HG03095 (cell line): ENCODE data around the gene SET.
"Not testable (repeated sequence)": the region's sequence is repeated elsewhere in the genome, so short reads cannot be mapped to it uniquely, and the experiment has no call there.

ENCODE experiments used
- ATAC-seq: cut with Tn5 transposase; IDR thresholded peaks from one replicate; pipeline ENCODE4 v1.9.1; 2021; ENCODE audit warnings: moderate library complexity; ENCODE audit not compliant: unreplicated experiment

SET gene

DNA sequence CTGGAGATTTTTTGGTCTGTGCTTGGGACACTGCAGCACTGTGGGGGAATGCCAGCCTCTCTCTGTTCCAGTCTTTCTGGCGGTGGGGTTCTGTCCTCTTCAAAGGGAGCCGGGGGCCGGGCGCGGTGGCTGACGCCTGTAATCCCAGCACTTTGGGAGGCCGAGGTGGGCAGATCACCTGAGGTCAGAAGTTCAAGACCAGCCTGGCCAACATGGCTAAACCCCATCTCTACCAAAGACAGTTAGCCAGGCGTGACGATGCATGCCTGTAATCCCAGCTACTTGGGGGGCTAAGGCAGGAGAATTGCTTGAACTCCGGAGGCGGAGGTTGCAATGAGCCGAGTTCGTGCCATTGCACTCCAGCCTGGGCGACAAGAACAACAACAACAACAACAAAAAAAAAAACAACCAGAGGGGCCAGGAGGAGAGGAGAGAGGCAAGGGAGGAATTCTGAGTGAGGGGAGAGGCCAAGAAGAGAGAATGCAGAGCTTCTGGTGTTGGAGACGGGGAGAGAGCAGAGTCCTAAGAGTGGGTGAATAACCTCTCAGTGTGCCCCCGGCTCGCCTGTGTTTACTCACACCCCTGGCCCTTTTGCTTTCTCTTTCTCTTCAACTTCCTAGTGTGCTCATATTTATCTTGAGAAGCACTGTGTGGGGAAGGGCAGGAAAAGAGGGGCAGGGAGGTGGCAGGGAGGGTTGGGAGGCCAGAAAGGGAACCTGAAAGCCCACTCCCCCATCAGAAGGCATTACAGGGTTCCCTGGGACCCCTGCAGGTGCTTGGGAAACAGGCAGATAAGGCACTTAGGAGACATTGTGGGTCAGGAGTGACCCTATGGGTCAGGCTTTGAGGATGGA, 3.2 kb upstream of the SET start:
- ATAC-seq = no peak

DNA sequence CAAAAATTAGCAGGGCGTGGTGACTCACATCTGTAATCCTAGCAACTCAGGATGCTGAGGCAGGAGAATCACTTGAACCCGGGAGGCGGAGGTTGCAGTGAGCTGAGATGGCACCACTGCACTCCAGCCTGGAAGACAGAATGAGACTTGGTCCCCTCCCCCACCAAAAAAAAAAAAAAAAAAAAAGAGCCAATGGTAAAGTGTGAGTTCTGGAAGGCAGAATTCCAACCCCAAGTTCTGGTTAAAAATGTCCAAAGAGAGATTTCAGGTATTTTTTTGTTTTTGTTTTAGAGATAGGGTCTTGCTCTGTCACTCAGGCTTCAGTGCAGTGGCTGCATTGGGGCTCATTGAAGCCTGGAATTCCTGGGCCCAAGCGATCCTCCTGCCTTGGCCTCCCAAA, 1.6 kb upstream of the SET start:
- no peak for ATAC-seq

DNA sequence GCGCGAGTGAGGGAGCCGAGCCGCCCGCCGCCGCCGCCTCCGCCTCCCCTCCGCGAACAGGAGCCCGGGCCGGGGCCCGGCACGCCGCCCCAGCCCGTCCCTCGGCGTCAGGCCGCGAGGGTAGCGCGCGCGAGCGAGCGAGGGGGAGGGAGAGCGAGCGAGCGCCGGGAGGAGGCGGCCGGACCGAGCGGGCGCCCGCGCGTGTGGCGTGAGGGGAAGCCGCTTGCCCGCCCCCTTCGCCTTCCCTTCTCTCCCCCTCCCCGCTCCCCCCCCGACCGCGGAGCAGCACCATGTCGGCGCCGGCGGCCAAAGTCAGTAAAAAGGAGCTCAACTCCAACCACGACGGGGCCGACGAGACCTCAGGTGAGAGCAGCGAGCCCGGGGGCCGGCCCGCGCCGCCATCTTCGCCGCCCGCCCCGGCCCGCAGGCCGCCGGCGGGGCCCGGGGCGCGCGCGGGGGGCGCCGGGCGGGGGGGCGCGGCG, 312 bp downstream of the SET start:
- ATAC-seq = peak; percentile 9

DNA sequence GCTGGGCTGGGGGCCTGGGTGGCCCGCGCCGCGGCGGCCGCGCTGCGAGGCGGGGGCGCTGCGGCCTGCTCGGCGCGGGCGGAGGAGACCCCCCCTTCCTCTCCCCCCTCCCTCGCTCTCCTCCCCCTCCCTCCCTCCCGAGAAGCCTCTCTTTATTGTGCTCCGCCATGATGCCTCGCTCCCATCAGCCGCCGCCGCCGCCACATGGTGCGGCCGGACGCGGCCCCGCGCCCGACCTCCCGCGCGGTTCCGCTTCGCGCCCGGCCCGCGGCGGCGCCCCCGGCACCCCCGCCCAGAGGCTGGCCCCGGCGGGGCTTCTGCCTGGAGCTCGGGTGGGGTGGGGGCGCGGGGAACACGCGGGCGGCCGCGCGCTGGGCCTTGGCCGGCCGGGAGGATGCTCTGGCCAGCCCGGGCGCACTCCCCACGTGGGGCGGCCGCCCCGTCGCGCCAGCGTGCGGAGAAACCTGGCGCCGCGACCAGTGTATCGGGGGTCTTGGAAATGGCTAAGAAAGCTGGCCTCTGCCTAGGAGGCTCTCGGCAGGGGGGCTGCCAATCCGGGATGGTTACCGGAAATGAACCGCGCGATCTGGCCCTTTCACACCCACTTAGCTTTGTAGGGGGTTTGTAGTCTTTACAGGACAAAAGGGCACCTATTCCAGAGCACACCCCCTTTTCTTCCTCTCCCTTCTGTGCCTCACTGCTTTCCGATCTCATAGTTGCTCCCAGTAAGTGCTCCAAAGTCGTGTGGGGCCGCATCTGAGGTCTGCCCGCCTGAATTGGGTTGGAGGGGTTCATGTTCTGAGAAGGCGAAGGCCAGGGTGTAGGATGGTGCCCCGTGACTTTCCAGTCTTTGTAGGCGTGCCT, 1.0 kb downstream of the SET start:
- ATAC-seq = no peak

DNA sequence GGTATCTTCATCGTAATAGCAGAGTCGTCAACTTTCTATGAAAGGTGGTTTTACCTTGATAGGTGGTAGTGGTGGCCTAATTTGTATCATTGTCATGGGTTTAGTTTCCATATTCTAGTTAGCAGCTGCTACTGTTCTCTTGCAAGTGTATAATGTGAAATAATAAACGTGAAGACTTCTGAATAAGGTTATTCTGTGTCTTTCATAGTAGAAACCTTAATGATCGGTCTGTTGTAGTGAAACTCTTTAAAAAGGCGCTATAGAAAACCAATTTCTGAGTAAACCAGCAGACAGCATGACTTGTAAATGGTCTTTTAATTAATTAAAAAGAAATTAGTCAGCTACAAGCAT, 1.6 kb downstream of the SET start:
- no peak for ATAC-seq

DNA sequence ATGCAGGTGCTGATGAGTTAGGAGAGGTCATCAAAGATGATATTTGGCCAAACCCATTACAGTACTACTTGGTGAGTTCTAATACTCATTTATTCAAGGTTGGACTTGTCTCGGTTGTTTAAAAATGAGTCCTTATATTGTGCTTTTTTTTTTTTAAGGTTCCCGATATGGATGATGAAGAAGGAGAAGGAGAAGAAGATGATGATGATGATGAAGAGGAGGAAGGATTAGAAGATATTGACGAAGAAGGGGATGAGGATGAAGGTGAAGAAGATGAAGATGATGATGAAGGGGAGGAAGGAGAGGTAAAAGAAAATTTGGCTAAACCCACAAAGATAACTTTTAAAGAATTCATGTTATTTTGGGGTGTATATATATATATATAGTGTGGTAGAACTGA, 4.7 kb downstream of the SET start:
- not testable (repeated sequence) for ATAC-seq

DNA sequence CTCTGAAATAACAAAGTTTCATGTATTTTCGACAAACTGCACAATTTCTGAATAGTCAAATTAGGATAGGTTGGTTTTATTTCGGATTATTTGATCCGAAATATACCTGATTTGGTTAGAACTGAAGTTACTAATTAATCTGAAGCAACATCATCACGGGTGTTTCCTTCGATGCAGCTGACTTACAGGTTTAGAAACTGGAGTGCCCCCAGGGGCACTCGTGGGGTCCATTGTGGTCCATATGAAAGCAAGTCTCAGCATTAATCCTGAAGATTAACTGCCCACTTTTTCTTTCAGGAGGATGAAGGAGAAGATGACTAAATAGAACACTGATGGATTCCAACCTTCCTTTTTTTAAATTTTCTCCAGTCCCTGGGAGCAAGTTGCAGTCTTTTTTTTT, 5.3 kb downstream of the SET start:
- ATAC-seq = no peak

DNA sequence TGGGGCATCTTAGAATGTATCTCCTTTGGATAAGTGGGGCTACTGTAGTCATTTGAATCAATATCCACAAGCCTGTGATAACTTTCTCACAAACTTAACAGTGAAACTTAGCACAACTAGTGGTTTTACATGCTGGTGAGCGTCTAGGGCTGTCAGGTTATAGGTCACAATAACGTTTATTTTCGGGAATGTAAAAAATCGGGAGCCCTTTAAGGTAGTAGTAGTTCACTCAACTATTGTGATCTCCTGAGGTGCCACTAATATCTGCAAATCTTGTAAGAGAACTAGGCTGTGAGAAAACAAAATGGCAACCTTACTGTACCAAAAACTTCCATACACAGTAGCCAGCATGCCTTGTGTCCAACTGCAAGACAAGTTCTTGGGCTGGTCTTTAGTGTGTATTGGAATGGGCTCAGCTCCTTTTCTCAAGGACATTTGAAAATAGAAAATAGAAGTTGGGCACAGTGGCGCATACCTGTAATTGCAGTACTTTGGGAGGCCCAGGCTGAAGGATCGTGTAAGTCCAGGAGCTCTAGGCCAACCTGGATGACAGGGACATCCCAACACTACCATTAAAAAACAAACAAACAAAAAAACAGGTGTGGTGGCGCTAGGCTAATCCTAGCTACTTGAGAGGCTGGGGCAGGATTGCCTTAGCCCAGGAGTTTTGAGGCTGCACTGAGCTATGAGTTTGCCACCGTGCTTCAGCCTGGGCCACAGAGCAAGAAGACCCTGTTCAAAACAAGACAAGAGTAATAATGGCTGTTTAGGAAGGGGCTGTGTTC, 8.1 kb downstream of the SET start:
- ATAC-seq = no peak

DNA sequence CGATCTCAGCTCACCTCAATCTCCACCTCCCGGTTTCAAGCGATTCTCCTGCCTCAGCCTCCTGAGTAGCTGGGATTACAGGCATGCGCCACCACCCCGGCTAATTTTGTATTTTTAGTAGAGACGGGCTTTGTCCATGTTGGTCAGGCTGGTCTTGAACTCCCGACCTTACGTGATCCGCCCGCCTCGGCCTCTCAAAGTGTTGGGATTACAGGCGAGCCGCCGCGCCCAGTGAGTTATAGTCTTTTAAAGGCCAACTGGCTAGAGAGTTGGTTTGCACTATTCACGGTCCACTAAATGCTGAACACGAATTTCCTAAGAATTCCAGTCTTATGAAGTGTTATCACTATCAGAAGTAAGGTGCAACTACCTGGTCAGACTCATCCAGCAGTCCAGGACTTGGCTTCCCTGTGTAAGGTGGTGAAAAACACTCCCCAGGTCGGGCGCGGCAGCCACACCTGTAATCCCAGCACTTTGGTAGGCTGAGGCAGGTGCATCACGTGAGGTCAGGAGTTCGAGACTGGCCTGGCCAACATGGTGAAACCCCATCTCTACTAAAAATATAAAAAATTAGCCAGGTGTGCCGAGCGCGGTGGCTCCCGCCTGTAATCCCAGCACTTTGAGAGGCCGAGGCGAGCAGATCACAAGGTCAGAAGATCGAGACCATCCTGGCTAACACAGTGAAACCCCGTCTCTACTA, 10.2 kb downstream of the SET start:
- ATAC-seq = not testable (repeated sequence)

DNA sequence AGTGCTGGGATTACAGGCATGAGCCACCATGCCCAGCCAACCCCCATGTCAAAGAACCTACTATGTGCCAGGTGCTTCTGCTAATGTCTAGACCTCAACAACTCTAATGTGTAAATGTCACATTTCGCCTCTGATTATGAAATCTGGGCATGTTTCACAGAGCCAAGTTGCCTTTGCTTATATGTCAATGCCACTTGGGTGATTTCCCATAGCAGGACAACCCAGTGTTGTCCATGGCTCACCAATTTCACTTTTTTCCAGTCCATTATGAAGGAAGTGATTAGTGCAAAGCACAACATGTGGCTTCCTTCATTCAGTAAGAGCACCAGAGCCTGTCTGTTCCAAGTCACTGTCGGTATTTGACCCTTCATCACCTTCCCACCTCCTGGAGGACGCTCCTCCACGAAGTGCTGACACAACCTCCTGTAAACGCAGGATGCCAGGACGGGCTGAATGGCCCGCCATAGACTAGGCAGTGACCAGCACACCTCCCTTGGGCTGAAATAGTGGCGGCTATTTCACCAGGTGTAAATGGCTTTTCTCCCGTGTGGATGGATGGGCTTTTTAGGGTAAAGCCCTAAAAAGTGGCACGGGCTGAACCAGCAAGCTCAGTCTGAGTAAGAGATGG, 12.3 kb downstream of the SET start:
- ATAC-seq = no peak

DNA sequence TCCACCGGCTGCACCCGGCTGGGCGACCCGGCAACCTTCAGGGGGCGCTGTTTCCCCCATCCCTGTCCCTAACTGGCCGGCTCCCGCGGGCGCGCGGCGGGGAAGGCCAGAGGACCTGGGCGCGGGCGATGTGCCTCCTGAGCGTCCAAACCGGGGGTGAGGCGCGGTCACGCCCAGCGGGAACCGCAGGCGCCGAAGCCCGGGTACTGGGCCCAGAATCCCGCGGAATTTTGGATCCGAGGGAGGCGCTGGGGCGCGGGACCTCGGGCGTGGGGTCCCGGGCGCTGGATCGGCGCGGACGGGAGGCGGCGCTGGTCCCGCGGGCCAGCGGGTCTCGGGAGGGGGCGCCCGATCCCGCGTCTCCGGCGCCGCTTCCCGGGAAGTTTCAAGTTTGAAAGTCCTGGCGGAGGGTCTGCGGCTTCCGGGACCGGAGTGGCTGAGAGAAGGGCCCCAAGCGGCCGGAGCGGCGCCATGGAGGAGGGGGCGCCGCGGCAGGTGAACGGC, 13.5 kb downstream of the SET start, which contains the start of gene PKN3:
Gene PKN3, plus strand, starts transcription at position 59 of the 504 bp plus-strand sequence. Its CDS starts 413 bp downstream, at position 472.
- ATAC-seq = peak; percentile 66

DNA sequence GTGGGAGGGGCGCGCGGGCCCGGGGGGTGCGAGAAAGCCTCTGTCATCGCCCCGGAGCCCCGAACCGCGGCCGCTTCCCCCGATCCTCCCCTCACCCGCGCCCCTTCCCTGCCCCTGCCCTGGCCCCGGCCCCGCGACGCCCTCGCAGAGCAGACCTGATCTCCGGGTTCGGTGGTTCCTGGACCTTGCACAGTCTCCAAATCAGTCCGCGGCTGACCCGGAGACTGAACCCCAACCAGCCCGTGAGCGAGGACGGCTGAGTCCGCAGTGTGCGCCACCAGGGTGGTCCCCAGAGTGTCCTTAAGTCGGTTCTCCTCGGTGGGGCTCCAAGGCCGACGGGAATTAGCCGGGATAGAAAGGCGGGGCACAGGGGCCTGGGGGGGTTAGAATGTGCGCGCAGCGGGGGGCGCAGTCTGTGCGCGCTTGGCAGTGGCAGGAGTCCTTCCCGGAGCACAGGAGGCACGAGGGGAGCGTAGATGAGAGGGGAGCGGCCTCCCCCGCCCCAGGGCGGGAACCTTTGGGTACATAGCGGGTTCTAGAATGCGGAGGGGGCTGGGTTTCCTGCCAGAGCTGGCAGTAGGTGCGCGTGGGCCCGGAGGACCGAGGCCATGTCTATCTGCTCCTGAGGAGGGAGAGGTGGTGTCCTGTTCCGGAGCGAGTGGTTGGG, 14.1 kb downstream of the SET start:
- ATAC-seq = no peak

DNA sequence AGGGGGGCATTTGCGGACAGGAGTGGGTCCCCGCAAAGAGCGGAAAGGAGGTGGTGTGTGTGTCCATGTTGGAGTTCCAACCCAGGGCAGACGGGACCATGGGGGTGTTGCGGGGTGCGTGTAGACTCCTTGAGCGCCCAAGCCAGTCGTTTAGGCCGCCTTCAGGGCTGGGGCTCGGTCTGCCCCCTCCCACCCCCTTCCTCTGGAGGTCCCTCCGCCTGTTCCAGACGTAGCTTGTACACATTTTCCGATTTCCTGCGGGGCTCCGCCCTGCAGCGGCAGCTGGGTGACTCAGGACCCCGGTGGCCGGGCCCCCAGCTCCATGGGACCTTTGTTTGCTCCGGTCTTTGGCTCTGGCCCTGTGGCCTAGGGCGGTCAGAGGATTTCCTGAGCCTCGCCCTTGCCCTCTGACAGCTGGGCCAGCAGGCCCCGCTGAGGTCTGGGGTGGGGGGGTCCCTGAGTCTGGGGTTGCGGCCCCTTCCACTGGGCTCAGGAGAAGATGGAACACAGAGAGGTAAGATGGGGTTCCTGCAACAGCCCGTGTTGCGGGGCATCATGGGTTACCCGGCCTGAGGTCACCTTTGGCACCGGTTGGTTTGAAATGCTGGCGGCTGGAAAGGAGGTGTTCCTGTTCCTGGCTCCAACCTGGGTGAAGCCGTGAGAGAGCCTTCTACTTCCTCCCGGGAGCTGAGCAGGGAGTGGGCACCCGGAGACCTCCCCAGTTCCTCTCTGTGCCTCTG, 14.8 kb downstream of the SET start:
- no peak for ATAC-seq

DNA sequence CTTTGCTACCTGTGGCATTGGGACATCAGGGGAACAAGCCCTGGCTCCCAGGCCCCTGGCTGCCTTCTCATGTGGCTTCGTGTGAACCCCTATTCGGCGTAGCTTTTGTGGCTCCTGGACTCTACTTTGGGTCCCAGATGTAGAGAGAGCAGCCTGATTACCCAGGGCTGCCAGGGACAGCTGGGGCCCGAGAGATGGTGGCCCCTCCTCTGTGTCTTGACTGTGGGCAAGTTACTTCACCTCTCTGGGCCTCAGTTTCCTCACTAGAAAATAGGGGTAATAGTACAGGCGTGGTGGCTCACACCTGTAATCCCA, 15.3 kb downstream of the SET start:
- ATAC-seq = no peak

DNA sequence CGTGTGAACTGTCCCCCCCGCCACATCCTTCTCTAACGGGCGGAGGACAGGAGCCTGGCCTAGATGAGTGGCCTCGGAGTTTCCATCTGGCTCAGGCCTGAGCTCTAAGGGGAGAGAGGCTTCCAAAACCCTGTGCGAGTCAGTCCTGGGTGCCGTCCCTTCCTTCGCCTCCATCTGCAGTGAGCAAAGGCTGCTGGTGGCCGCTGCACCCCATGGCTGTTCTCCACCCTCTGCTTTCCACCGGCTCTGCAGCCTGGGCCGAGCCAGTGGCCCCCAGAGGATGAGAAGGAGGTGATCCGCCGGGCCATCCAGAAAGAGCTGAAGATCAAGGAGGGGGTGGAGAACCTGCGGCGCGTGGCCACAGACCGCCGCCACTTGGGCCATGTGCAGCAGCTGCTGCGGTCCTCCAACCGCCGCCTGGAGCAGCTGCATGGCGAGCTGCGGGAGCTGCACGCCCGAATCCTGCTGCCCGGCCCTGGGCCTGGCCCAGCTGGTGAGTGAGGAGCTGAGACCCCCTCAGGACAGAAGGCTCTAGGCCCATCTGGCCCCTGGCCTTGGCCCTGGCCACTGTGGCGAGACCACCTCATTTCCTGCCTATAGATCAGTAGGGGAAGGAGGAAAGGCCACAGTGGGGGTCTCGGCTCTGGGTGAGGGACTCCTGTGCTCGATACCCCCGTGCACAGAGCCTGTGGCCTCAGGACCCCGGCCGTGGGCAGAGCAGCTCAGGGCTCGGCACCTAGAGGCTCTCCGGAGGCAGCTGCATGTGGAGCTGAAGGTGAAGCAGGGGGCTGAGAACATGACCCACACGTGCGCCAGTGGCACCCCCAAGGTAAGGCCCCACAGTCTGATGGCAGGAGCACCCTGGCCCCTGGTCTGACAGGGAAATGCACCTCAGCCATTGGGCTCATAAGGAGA, 16.3 kb downstream of the SET start:
- no peak for ATAC-seq

DNA sequence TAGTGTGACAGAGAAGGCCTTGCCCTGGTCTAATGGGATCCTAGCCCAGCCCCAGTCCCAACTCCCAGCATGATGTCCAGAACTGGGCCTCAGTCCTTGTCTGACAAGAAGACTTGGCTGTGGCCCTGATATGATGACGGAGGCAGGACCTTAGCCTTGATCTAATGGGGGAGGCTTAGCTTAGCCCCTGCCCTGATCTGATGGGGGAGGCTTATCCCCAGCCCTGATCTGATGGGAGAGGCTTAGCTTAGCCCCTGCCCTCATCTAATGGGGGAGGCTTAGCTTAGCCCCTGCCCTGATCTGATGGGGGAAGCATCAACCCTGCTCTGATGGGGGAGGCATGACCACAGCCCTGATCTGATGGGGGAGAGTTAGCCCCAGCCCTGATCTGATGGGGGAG, 17.0 kb downstream of the SET start:
- no peak for ATAC-seq

DNA sequence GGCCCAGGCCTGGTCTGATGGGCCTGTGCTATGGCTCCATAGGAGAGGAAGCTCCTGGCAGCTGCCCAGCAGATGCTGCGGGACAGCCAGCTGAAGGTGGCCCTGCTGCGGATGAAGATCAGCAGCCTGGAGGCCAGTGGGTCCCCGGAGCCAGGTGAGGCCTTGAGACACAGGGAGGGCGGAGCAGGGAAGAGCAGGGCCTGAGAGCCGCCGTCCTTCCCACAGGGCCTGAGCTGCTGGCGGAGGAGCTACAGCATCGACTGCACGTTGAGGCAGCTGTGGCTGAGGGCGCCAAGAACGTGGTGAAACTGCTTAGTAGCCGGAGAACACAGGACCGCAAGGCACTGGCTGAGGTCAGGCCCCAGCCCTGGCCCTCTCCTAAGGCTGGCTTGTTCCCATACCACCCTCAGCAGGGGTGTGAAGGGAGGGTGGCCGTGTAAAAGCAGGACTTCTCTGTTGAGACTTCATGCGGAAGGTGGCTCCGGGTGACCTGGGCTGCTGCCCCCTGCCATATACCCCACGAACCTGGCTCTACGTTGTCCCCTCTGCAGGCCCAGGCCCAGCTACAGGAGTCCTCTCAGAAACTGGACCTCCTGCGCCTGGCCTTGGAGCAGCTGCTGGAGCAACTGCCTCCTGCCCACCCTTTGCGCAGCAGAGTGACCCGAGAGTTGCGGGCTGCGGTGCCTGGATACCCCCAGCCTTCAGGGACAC, 17.8 kb downstream of the SET start:
- no peak for ATAC-seq
